ENCODE measurements around the gene IPCEF1. TPM values are rescaled to one million over a fixed set of nuclear protein-coding genes. Genes with fewer than 3 reads are reported as not detected.
"Not testable (repeated sequence)": the region's sequence is repeated elsewhere in the genome, so short reads cannot be mapped to it uniquely, and the experiment has no call there.

Gene IPCEF1
- total RNA-seq, 1 experiment from 2014 or later: 0.48 TPM

DNA sequence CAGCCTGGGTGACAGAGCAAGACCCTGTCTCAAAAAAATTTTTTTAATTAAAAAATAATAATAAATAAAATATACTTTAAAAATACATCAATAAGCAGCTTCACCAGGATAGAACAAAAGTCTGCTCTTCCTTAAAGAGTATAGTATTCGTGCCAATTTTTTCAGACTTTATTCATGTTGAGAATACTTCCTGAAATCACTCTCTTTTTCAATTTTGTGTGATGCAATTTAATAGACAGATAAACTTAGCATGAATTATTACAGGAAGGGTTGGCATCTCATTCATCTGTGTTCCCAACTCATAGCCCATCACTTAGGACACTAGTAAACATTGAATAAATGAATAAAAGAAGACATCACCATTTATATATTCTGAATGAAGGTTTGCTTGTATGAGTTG lies 52.4 kb downstream of the IPCEF1 start:
- Histone ChIP-seq H2BK20ac (ENCODE audit: low read depth, low read length, poor library complexity, severe bottlenecking) (no peak overlapping the region), H3K23ac (ENCODE audit: insufficient read length, low read depth, low read length) (no peak overlapping the region), H3K27ac (ENCODE audit: insufficient read length, low read depth, low read length) (no peak overlapping the region), H3T11ph (ENCODE audit: low read length) (no peak overlapping the region), H3K4me1 (ENCODE audit: insufficient read depth, low read length) (no peaks in the 10 kb centered on the region), H4K20me1 (ENCODE audit: control insufficient read depth, insufficient read depth, insufficient read length) (no peaks in the 10 kb centered on the region), H2AFZ (ENCODE audit: low read length) (no peak overlapping the region), H3K79me2 (ENCODE audit: insufficient read depth, low read length) (no peaks in the 10 kb centered on the region), H3K56ac (ENCODE audit: insufficient read length, low read depth, low read length) (no peak overlapping the region), H3K14ac (ENCODE audit: insufficient read depth, low read length) (no peak overlapping the region), H4K5ac (ENCODE audit: insufficient read length, low read depth, low read length) (no peak overlapping the region), H3K79me1 (ENCODE audit: insufficient read depth, low read depth, low read length, poor library complexity, severe bottlenecking) (no peaks in the 10 kb centered on the region), H3K27me3 (ENCODE audit: insufficient read depth, low read length) (no peaks in the 10 kb centered on the region), H2BK5ac (ENCODE audit: insufficient read length, low read length) (no peak overlapping the region), H3K4ac (ENCODE audit: low read depth, low read length) (no peak overlapping the region), H3K18ac (ENCODE audit: insufficient read length, low read depth, low read length) (no peak overlapping the region), H2BK15ac (ENCODE audit: low read depth, low read length) (no peak overlapping the region), H3K9me3 (ENCODE audit: control insufficient read depth, low read depth, low read length) (no peaks in the 10 kb centered on the region), H3K23me2 (ENCODE audit: insufficient read length, low read depth, low read length, poor library complexity, severe bottlenecking) (no peaks in the 10 kb centered on the region), H3K4me2 (ENCODE audit: insufficient read depth, insufficient read length, low read length) (no peak overlapping the region), H2BK12ac (ENCODE audit: insufficient read length, low read depth, low read length) (no peak overlapping the region), H2BK120ac (ENCODE audit: low read depth, low read length, poor library complexity, severe bottlenecking) (no peak overlapping the region), H3K9ac (ENCODE audit: extremely low read depth, insufficient read length, low read length) (no peak overlapping the region), H4K8ac (replicated peaks; ENCODE audit: insufficient read length, low read depth, low read length) (no peak overlapping the region), H4K91ac (ENCODE audit: insufficient read length, low read depth, low read length) (no peak overlapping the region), H2AK5ac (ENCODE audit: insufficient read length, low read length) (no peak overlapping the region)
- Mint-ChIP-seq H3K9me3 (peaks cover 3 to 4% of the 10 kb centered on the region in 2 experiments; a peak in 4 of 5 replicates), H3K27ac (no peak overlapping the region), H3K36me3 (ENCODE audit: insufficient read depth in 1 of 3, low read depth in 3 of 3) (peaks cover 0 to 4% (median 4%) of the 10 kb centered on the region in 3 experiments; a peak in 3 of 7 replicates), H3K4me3 (no peak overlapping the region), H3K4me1 (peaks cover 4 to 5% of the 10 kb centered on the region in 2 experiments), H3K27me3 (ENCODE audit: low read depth) (no peaks in the 10 kb centered on the region)
- TF ChIP-seq CTCF (conservative IDR thresholded peaks at IDR 0.05): no peak
- WGBS (ENCODE audit: extremely low coverage, insufficient read length, low lambda C conversion rate): no CpG with 5 or more reads among the region's 1 CpG
- DNase-seq: no peak

DNA sequence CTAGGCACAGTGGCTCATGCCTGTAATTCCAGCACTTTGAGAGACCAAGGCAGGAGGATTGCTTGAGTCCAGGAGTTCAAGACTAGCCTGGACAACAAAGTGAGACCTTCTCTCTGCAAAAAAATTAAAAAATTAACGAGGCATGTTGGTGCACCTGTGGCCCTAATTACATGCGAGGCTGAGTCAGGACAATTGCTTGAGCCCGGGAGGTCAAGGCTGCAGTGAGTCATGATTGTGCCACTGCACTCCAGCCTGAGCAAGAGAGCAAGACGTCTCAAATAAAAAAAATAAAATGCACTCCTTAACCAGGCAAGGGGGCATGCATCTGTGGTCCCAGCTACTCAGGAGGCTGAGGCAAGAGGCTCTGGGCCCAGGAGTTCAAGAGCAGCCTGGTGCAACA lies 53.0 kb downstream of the IPCEF1 start:
- H3K56ac ChIP-seq (ENCODE audit: insufficient read length, low read depth, low read length); H3K9ac ChIP-seq (ENCODE audit: extremely low read depth, insufficient read length, low read length); H2BK15ac ChIP-seq (ENCODE audit: low read depth, low read length); H2AK5ac ChIP-seq (ENCODE audit: insufficient read length, low read length); H3K4me1 Mint-ChIP-seq; H3K27me3 Mint-ChIP-seq (ENCODE audit: low read depth); H4K5ac ChIP-seq (ENCODE audit: insufficient read length, low read depth, low read length); H3K4me3 Mint-ChIP-seq; H3K79me1 ChIP-seq (ENCODE audit: insufficient read depth, low read depth, low read length, poor library complexity, severe bottlenecking); H2BK120ac ChIP-seq (ENCODE audit: low read depth, low read length, poor library complexity, severe bottlenecking); H3K14ac ChIP-seq (ENCODE audit: insufficient read depth, low read length); H3K4ac ChIP-seq (ENCODE audit: low read depth, low read length); H3K4me2 ChIP-seq (ENCODE audit: insufficient read depth, insufficient read length, low read length); H4K20me1 ChIP-seq (ENCODE audit: control insufficient read depth, insufficient read depth, insufficient read length); H3K23ac ChIP-seq (ENCODE audit: insufficient read length, low read depth, low read length); H4K91ac ChIP-seq (ENCODE audit: insufficient read length, low read depth, low read length); H4K8ac ChIP-seq (replicated peaks; ENCODE audit: insufficient read length, low read depth, low read length); H3K4me1 ChIP-seq (ENCODE audit: insufficient read depth, low read length); H3K18ac ChIP-seq (ENCODE audit: insufficient read length, low read depth, low read length); H3K9me3 Mint-ChIP-seq; H3K27ac ChIP-seq (ENCODE audit: insufficient read length, low read depth, low read length); H3T11ph ChIP-seq (ENCODE audit: low read length); H3K27ac Mint-ChIP-seq; H3K27me3 ChIP-seq (ENCODE audit: insufficient read depth, low read length); H3K79me2 ChIP-seq (ENCODE audit: insufficient read depth, low read length); H2BK12ac ChIP-seq (ENCODE audit: insufficient read length, low read depth, low read length); H2BK20ac ChIP-seq (ENCODE audit: low read depth, low read length, poor library complexity, severe bottlenecking); H3K23me2 ChIP-seq (ENCODE audit: insufficient read length, low read depth, low read length, poor library complexity, severe bottlenecking); H2BK5ac ChIP-seq (ENCODE audit: insufficient read length, low read length); H3K9me3 ChIP-seq (ENCODE audit: control insufficient read depth, low read depth, low read length); DNase-seq; H2AFZ ChIP-seq (ENCODE audit: low read length); H3K36me3 Mint-ChIP-seq (ENCODE audit: insufficient read depth in 1 of 3, low read depth in 3 of 3): not testable (repeated sequence)
- WGBS (ENCODE audit: extremely low coverage, insufficient read length, low lambda C conversion rate): no CpG with 5 or more reads among the region's 4 CpGs

Data from H9 (cell line).